ENCODE results near the gene IDI1.

DNA sequence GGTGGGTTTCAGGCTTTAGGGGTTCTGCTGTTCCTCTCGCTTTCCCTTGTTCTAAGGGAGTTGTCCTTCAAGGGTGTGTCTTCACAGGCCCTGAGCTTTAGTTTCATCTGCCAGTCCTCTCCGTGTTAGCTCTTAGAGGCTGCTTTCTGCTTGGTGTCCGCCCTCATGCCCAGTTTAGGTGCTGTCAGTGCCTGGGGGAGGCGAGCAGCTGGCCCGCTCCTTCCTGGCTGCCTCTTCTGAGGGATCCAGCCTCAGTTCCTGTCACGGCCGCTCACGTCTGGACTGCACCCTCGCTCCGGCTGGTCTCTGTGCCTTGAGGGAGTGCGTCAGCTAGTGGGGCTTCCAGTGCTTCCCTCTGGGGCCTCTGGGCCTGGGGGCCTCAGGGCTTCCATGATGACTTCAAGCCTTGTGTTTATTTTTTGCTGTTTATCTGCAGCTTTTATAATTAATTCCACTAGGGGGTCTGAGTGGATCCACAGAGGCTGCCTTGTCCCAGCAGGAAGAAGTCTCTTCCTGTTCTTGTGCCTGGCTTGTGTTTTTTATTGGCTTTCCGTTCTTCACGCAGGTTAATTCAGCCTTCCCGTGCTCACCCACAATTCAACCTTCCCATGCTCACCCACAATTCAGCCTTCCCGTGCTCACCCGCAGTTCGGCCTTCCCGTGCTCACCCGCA is 40.2 kb upstream of the IDI1 start:
- TF ChIP-seq POLR2A (IDR thresholded peaks at IDR 0.05; ENCODE audit: low read depth, low read length) (no peak), POLR2AphosphoS5 (IDR thresholded peaks at IDR 0.05; ENCODE audit: low read depth, low read length) (no peak)
